NT2/D1 (cell line): Measurements from ENCODE around the gene EXOC6.

Experiments used
- YY1 ChIP-seq: IDR thresholded peaks from 2 replicates; pipeline ENCODE4 v1.6.1; 2011; ENCODE audit not compliant: insufficient read length, insufficient read depth
- ZNF274 ChIP-seq: IDR thresholded peaks from 2 replicates; pipeline ENCODE4 v1.6.1; 2011; ENCODE audit warnings: mild to moderate bottlenecking, low read depth, low read length

DNA sequence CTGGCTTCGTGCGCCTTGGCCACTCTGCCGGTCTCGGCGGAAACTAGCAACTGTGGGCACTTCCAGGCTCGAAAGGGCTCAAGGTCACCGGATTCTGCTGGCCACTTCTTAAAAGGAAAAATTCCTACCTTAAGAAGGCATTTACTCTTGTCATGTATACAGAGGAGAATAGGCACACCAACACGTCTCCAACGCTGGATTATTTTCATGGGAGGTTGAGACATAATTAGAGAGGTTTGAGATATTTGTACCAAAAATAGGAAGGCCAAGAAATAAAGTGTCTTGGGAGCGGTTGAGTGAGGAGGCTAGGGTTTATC, 220.9 kb downstream of the EXOC6 start:
- TF ChIP-seq YY1 (no peak), ZNF274 (no peak)
